ENCODE measurements around the gene WRAP73.

Gene WRAP73

GRCh38 chr1:3649342-3650247, at the start of gene WRAP73:
WRAP73 (minus strand) TSS chr1:3650103; CDS start chr1:3649999, 104 bp downstream.
- peak; percentile 66 to 77 for DNase-seq (ENCODE audit: low read depth in 2 of 2, low spot score in 1 of 2)

DNA sequence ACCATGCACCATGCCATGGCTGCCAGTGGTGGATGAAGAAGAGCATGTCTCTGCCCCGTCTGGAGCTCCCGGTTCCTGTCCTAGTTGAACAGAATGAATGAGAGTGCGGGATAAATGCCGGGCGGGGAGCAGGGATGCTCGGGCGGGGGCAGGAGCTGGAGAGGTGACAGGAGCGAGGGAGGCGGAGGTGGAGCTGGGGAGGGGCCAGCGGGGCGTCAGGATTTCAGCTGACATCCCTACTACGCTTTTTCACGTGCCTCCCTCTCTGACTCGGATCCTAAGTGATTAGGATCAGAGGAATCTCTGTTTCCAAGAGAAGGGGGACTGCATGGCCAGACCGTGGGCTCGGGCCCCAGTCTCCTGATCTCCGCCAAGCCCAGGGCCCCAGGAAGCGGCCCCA, 49.7 kb upstream of the WRAP73 start:
- DNase-seq (ENCODE audit: low read depth in 2 of 2, low spot score in 1 of 2) = no peak

- DNase-seq (ENCODE audit: low read depth in 2 of 2, low spot score in 1 of 2) = no peak
These were observed 48.9 kb upstream of the WRAP73 start for GRCh38 chr1:3698660-3699408.

- no peak for DNase-seq (ENCODE audit: low read depth in 2 of 2, low spot score in 1 of 2)
These were observed 47.9 kb upstream of the WRAP73 start for GRCh38 chr1:3697810-3698209.

DNA sequence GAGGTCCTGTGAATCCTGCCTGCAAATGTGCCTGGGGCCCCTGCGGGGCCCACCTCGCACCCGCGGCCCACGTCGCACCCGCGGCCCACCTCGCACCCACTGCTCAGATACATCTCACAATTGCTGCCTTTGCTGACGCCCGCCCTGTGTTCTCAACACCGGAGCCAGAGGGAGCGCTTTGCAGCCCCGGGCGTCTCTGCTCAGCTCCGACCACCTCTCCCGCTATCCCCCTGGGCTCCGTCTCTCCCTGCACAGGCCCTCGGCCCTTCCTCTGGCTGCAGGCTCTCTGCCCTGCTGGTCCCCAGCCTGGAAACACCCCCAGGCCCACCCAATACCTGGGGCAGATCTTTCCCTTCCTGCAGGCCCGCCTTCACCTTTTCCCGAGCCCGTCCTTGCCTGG, 47.2 kb upstream of the WRAP73 start:
- DNase-seq (ENCODE audit: low read depth in 2 of 2, low spot score in 1 of 2) = no peak

DNA sequence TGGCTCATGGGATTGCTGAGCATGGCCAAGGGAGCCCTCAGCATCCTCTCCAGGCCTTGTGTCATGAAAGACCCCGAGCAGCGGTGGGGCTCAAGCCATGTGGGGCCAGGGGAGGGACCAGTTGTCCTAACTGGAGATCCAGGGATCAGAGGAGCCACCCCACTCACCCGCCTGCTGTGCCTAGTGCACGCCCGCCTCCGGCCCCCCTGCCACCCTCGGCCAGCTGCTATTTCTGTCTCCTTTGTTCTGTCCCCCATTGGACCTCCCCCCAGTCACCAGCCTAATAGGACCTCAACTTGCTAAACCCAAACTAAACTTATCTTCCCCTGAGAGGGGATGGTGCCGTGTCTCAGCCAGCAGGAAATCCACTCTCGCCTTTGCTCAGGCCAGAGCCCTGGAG, 46.8 kb upstream of the WRAP73 start:
- DNase-seq (ENCODE audit: low read depth in 2 of 2, low spot score in 1 of 2) = no peak

DNA sequence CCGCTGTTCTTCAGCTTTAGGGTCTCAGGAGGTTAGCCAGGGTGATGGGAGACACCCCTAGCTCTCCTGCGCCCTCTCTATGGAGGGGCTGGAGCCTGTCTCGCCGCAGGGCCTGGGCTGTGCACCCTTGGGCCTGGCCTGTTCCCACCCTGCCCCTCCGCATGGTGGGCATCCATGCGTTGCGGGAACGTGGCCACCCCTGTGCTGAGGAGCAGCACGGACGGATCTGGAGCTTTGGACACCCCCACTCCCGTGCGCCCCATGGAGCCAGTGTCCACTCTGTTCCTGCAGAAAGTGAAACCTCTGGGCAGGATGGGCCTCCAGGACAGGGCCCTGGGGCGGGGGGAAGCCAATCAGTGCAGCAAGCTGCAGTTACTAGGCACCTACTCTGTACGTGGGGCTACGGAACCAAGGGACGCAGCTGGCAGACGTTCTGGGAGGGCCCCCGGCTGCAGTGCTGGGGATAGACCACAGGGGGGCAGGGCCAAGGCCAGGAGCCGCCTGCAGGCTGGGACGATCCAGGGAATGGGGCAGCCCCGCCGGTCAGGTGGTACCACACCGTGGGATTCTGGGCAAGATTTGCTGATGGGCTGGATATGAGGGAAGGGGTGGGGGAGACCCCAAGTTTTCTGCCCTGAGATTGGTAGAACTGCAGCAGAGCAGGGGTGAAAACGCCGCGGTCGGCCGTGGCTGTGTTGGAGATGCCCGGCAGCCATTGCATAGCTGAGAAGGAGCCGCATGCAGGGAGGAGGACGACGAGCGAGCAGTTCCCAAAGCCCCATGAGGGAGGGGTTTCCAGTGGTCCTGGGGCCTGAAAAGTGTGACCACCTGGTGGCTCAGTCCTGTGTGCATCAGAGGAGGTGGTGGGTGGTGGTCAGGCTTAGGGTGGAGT, 45.7 kb upstream of the WRAP73 start:
- DNase-seq (ENCODE audit: low read depth in 2 of 2, low spot score in 1 of 2) = no peak

- DNase-seq (ENCODE audit: low read depth in 2 of 2, low spot score in 1 of 2) = no peak
These were observed 43.4 kb upstream of the WRAP73 start for GRCh38 chr1:3693321-3693720.

DNA sequence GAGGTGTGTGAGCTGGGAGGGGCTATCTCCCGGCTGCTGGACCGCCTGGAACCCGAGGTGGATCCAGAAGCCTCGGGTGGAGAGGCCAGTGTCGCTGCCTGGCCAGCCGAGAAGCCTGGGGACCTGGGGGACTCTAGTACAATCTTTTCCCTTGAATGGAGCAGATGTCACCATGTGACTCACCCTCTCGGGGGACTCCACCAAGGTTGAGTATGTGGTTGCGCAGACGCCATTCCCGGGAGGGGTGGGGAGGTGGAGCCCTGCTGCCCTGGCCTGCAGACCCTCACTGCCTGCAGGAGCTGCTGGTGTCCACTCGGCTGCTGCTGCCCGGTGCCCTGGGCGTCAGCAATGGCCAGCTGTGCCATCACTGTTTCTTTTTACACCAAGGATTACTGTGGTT, 42.7 kb upstream of the WRAP73 start:
- no peak for DNase-seq (ENCODE audit: low read depth in 2 of 2, low spot score in 1 of 2)

- DNase-seq (ENCODE audit: low read depth in 2 of 2, low spot score in 1 of 2) = no peak
These were observed 41.7 kb upstream of the WRAP73 start for GRCh38 chr1:3691421-3692204.

- DNase-seq (ENCODE audit: low read depth in 2 of 2, low spot score in 1 of 2) = no peak
These were observed 40.6 kb upstream of the WRAP73 start for GRCh38 chr1:3690282-3691065.

DNA sequence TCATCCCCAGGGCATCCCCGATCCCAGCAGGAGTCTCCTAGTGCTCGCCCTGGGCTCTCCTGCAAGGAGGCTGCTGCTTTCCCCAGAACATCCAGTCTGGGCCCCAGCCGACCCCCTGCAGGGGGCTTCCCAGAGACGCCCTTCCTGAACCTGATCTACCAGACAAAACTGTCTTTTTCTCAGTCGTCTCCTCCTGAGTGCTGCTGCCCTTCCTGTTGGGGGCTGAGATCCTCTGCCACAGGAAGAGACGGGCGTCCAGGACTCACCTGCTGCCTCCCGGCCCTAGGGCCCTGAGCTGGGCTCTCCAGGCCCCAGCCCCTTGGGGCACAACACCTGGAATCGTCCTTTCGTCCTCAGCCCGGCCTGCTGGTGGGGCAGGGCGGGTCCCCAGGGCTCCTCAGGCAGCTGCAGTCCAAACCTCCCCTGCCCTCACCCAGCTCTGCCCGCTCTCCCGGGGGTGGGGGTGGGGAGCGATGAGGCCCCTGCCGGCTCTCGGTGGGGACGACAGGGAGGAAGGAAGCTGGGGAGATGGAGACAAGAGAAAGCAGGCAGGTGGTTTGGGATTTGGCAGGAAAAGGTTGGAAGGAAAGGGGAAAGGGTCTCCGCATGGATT, 39.3 kb upstream of the WRAP73 start:
- no peak for DNase-seq (ENCODE audit: low read depth in 2 of 2, low spot score in 1 of 2)

GRCh38 chr1:3688356-3689137, 38.6 kb upstream of the WRAP73 start:
- no peak for DNase-seq (ENCODE audit: low read depth in 2 of 2, low spot score in 1 of 2)

GRCh38 chr1:3687504-3687903, 37.6 kb upstream of the WRAP73 start:
- no peak for DNase-seq (ENCODE audit: low read depth in 2 of 2, low spot score in 1 of 2)

- DNase-seq (ENCODE audit: low read depth in 2 of 2, low spot score in 1 of 2) = no peak
These were observed 36.0 kb upstream of the WRAP73 start for GRCh38 chr1:3685906-3686305.

DNA sequence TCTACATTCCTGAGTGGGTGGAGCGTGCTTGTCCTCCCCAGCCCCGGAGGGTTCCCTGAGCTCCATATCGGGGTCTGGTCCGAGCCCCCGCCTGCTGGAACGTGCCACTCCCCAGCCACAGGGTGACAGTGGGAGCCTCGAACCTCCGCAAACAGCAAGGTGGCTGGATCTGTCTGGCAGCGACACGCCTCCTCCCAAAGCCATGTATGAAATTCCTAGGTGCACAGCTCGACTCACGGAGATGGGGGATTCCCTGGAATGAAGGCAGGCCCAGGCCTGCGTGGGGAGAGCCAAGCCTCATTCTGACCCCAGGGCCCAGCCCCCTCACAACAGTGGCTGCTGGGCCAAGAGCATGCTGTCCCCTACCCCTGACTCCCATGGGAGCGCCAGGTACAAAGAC, 35.3 kb upstream of the WRAP73 start:
- DNase-seq (ENCODE audit: low read depth in 2 of 2, low spot score in 1 of 2) = no peak

DNA sequence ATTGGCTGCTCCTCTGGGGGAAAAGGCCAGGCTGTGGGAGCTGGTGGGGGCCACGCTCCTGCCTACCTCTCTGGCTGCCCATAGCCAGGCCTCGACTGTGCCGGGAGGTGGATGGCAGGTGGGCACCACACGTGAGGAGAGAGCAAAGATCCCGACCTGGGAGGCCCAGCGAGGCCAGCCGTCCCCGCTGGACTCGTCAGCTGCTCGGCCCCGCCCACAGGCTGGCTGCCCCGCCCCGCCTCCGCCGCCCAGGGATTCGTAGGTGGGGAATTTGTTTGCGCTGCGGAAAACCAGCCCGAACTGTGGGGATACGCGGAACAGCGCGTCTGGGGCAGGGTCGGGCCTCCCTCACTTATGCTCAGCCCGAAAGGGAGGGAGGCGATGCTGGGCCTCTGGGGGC, 34.1 kb upstream of the WRAP73 start:
- no peak for DNase-seq (ENCODE audit: low read depth in 2 of 2, low spot score in 1 of 2)

GRCh38 chr1:3683197-3683596, 33.3 kb upstream of the WRAP73 start:
- DNase-seq (ENCODE audit: low read depth in 2 of 2, low spot score in 1 of 2) = no peak

Data from stimulated activated CD8-positive, alpha-beta memory T cell treated with anti-CD3 and anti-CD28 coated beads, Interleukin-4, amount 100 ng/mL, for 1 hour (primary cell).